HCT116 (cell line): Measurements from ENCODE around the gene CYB5A. TPM values are rescaled to one million over a fixed set of nuclear protein-coding genes. Genes with fewer than 3 reads are reported as not detected.

Experiments used
- ATAC-seq: fragments of 200-7000 bp; cut with Tn5 transposase; 2 replicates; pipeline ENCODE4 v1.9.1; 2020; ENCODE audit warnings: mild to moderate bottlenecking, moderate library complexity
- BruUV-seq: library from RNA; stranded (reverse); fragments of 400-500 nt; replicated peaks from 2 replicates; lab custom pipeline; 2021; lab: Mats Ljungman, UMichigan
- CTCF ChIA-PET: fragments of 300-600 bp; sonication (Branson Sonifier 250); formaldehyde crosslinking; loops from one replicate; lab custom pipeline; 2021; ENCODE audit warnings: antibody characterized with exemption; lab: Charles Lee
- POLR2A ChIA-PET: fragments of 300-600, 350-600 bp; sonication (Branson Sonifier 250); formaldehyde crosslinking; loops from one replicate; lab custom pipeline; 2021; ENCODE audit warnings: antibody characterized with exemption; lab: Charles Lee
- RAD21 ChIA-PET, 2 experiments: fragments of 300-600 bp; sonication (Branson Sonifier 250); formaldehyde crosslinking; loops; one replicate each; lab custom pipeline; 2023; ENCODE audit warnings: low total read pairs in 2 of 2; ENCODE audit not compliant: uncharacterized antibody in 2 of 2, unreplicated experiment in 2 of 2, low non-redundant PET in 1 of 2; lab: Charles Lee
- DNase-seq: peaks from one replicate; pipeline ENCODE4 v3.0.0-alpha.2; 2010; ENCODE audit warnings: low read depth, low spot score
- H2AFZ ChIP-seq: fragments of 200-600 bp; shearing (Covaris generic), sonication (generic); 2 replicates; pipeline ENCODE4 v1.6.1; 2017; ENCODE audit warnings: low read depth, mixed run types, mixed read lengths, antibody characterized with exemption, low read length; ENCODE audit not compliant: poor library complexity, severe bottlenecking
- H3K27ac ChIP-seq: 2 replicates; pipeline ENCODE4 v1.5.1; 2012; ENCODE audit warnings: low read depth, low read length
- H3K27me3 ChIP-seq: fragments of 200-600 bp; sonication (generic); 2 replicates; pipeline ENCODE4 v1.6.1; 2016; ENCODE audit warnings: mixed run types, low read length, mixed read lengths; ENCODE audit not compliant: insufficient read depth
- H3K36me3 ChIP-seq, 2 experiments: fragments of 200-500 bp in 1 of 2; fragments of 200-600 bp in 1 of 2; sonication (Bioruptor generic) in 1 of 2; sonication (generic) in 1 of 2; 2 replicates each; pipeline versions ENCODE4 v1.5.1 to v1.6.1; 2014 to 2016; ENCODE audit warnings: low read length in 2 of 2, inconsistent platforms in 1 of 2, mixed read lengths in 1 of 2, mixed run types in 1 of 2; ENCODE audit not compliant: insufficient read depth in 2 of 2, control insufficient read depth in 1 of 2
- H3K4me1 ChIP-seq, 2 experiments: fragments of 200-600 bp in 1 of 2; sonication (generic) in 1 of 2; 2 replicates each; pipeline versions ENCODE4 v1.5.1 to v1.6.1; 2012 to 2017; ENCODE audit warnings: low read length in 2 of 2, inconsistent platforms in 1 of 2, mild to moderate bottlenecking in 1 of 2, mixed read lengths in 1 of 2, mixed run types in 1 of 2, moderate library complexity in 1 of 2; ENCODE audit not compliant: insufficient read depth in 2 of 2, control insufficient read depth in 1 of 2
- H3K4me2 ChIP-seq: fragments of 200-600 bp; sonication (generic); 2 replicates; pipeline ENCODE4 v1.6.1; 2017; ENCODE audit warnings: mixed run types, low read length, mixed read lengths
- H3K4me3 ChIP-seq, 2 experiments: fragments of 200-600 bp in 1 of 2; sonication (generic) in 1 of 2; replicated peaks in 1 of 2; 2 replicates each; pipeline ENCODE4 v1.5.1; 2011 to 2016; ENCODE audit warnings: low read length in 2 of 2, control low read depth in 1 of 2, low read depth in 1 of 2, mild to moderate bottlenecking in 1 of 2, mixed read lengths in 1 of 2, mixed run types in 1 of 2
- H3K79me2 ChIP-seq: fragments of 200-600 bp; sonication (generic); 2 replicates; pipeline ENCODE4 v1.6.1; 2017; ENCODE audit warnings: mild to moderate bottlenecking, mixed run types, low read length, moderate library complexity, mixed read lengths; ENCODE audit not compliant: insufficient read depth
- H3K9ac ChIP-seq: fragments of 200-600 bp; sonication (generic); 2 replicates; pipeline ENCODE4 v1.6.1; 2016; ENCODE audit warnings: low read length, mixed read lengths
- H3K9me2 ChIP-seq: fragments of 200-600 bp; sonication (generic), shearing (Covaris generic); 2 replicates; pipeline ENCODE4 v1.6.1; 2017; ENCODE audit warnings: mixed run types, mild to moderate bottlenecking, moderate library complexity; ENCODE audit not compliant: insufficient read depth
- H3K9me3 ChIP-seq, 2 experiments: fragments of 200-500 bp in 1 of 2; fragments of 200-600 bp in 1 of 2; sonication (Bioruptor generic) in 1 of 2; sonication (generic) in 1 of 2; 2 replicates each; pipeline ENCODE4 v1.6.1; 2014 to 2017; ENCODE audit warnings: low read length in 2 of 2, mixed read lengths in 2 of 2, inconsistent platforms in 1 of 2, low read depth in 1 of 2, mild to moderate bottlenecking in 1 of 2, mixed run types in 1 of 2, moderate library complexity in 1 of 2; ENCODE audit not compliant: control insufficient read depth in 1 of 2, insufficient read depth in 1 of 2
- H4K20me1 ChIP-seq: fragments of 200-600 bp; sonication (generic), shearing (Covaris generic); 2 replicates; pipeline ENCODE4 v1.6.1; 2017; ENCODE audit warnings: mixed run types, mild to moderate bottlenecking, moderate library complexity; ENCODE audit not compliant: insufficient read depth
- CEBPB ChIP-seq: IDR thresholded peaks from 2 replicates; pipeline ENCODE4 v1.6.1; 2012; ENCODE audit warnings: low read depth
- CTCF ChIP-seq, 3 experiments: fragments of 200-600 bp in 1 of 3; sonication (generic) in 1 of 3; IDR thresholded peaks in 2 of 3; conservative IDR thresholded peaks in 1 of 3; 2 replicates each; pipeline ENCODE4 v1.5.1; 2012 to 2017; ENCODE audit warnings: low read depth in 2 of 3, low read length in 2 of 3, antibody characterized with exemption in 1 of 3, borderline replicate concordance in 1 of 3, control low read depth in 1 of 3, mild to moderate bottlenecking in 1 of 3, mixed read lengths in 1 of 3, mixed run types in 1 of 3, moderate library complexity in 1 of 3; ENCODE audit not compliant: insufficient read depth in 1 of 3
- ELF1 ChIP-seq: IDR thresholded peaks from 2 replicates; pipeline ENCODE4 v1.6.1; 2012; ENCODE audit warnings: low read depth, borderline replicate concordance
- EZH2 ChIP-seq: fragments of 200-600 bp; sonication (generic); IDR thresholded peaks from 2 replicates; pipeline ENCODE4 v1.6.1; 2017; ENCODE audit warnings: antibody characterized with exemption, mixed run types
- EZH2phosphoT487 ChIP-seq: fragments of 200-600 bp; IDR thresholded peaks from 2 replicates; pipeline ENCODE4 v1.6.1; 2018; ENCODE audit warnings: antibody characterized with exemption, borderline replicate concordance
- MAX ChIP-seq: IDR thresholded peaks from 2 replicates; pipeline ENCODE4 v1.6.1; 2012
- POLR2A ChIP-seq: IDR thresholded peaks from 2 replicates; pipeline ENCODE4 v1.7.0; 2011; ENCODE audit warnings: borderline replicate concordance; ENCODE audit not compliant: insufficient read depth, insufficient read length; ENCODE audit errors: extremely low read depth
- POLR2AphosphoS5 ChIP-seq: IDR thresholded peaks from 2 replicates; pipeline ENCODE4 v1.6.1; 2011; ENCODE audit warnings: mild to moderate bottlenecking, low read depth, low read length, moderate library complexity
- RAD21 ChIP-seq: IDR thresholded peaks from 2 replicates; pipeline ENCODE4 v1.6.1; 2012; ENCODE audit warnings: low read depth, mild to moderate bottlenecking
- REST ChIP-seq: IDR thresholded peaks from 2 replicates; pipeline ENCODE4 v1.6.1; 2012; ENCODE audit warnings: low read depth
- SIN3A ChIP-seq: IDR thresholded peaks from 2 replicates; pipeline ENCODE4 v1.6.1; 2012; ENCODE audit warnings: low read depth
- ZBTB33 ChIP-seq: IDR thresholded peaks from 2 replicates; pipeline ENCODE4 v1.6.1; 2011; ENCODE audit warnings: mild to moderate bottlenecking, low read length, moderate library complexity; ENCODE audit not compliant: insufficient replicate concordance; ENCODE audit errors: extremely low read depth
- ZNF274 ChIP-seq: fragments of 200-500 bp; sonication (Bioruptor generic); IDR thresholded peaks from 2 replicates; pipeline ENCODE4 v1.6.1; 2014; ENCODE audit warnings: mild to moderate bottlenecking, low read depth, low read length, inconsistent platforms
- intact Hi-C: fragments of 100-400 bp; cut with micrococcal nuclease; formaldehyde crosslinking; loops from 2 replicates; pipeline ENCODE4 v1.10.0; 2022
- total RNA-seq: library from RNA; stranded (reverse); gene quantifications from one replicate; pipeline ENCODE4 v1.2.1, GENCODE V29; 2021; ENCODE audit not compliant: unreplicated experiment

The CYB5A gene
- total RNA-seq, 1 experiment from 2014 or later = 37.7 TPM

- no peak overlapping the region for H3K4me3 ChIP-seq
- H2AFZ ChIP-seq = no peak overlapping the region
- POLR2A ChIA-PET = no interaction called here
These were observed 49.2 kb downstream of the CYB5A start for GRCh38 chr18:74242438-74243096.

More at GRCh38 chr18:74242438-74243096, 49.2 kb downstream of the CYB5A start:
- Histone ChIP-seq H3K9ac (no peak overlapping the region), H3K27ac (no peak overlapping the region), H3K27me3 (peaks cover 20% of the 10 kb centered on the region), H3K79me2 (no peaks in the 10 kb centered on the region), H3K4me2 (no peak overlapping the region), H3K4me1 (no peaks in the 10 kb centered on the region), H3K36me3 (no peaks in the 10 kb centered on the region), H3K9me2 (no peaks in the 10 kb centered on the region), H4K20me1 (no peaks in the 10 kb centered on the region), H3K9me3 (no peaks in the 10 kb centered on the region)
- intact Hi-C loops = no loop called here
- ChIA-PET CTCF (no interaction called here), RAD21 (no interaction called here)
- TF ChIP-seq RAD21 (no peak), EZH2phosphoT487 (no peak), CEBPB (no peak), MAX (no peak), POLR2AphosphoS5 (no peak), ZNF274 (no peak), POLR2A (no peak), ELF1 (no peak), EZH2 (no peak), SIN3A (no peak), CTCF (IDR thresholded peaks at IDR 0.05 in 2 of 3, conservative IDR thresholded peaks at IDR 0.05 in 1 of 3; ENCODE audit: borderline replicate concordance in 1 of 3, insufficient read depth in 1 of 3, low read depth in 2 of 3, low read length in 2 of 3) (no peak), ZBTB33 (no peak), REST (no peak)
- no peak for ATAC-seq
- DNase-seq = no peak
- no TSS peak for BruUV-seq
